ENCODE results near the gene ZBTB12. TPM values are rescaled to one million over a fixed set of nuclear protein-coding genes. Genes with fewer than 3 reads are reported as not detected.

Gene ZBTB12
- total and polyA plus RNA-seq, 9 of the 15 experiments (the other 6 are each of a cell fraction or from before 2014, with no cell fraction given): 0.03 to 12.4 (median 5.8) TPM; not detected in 1

- no peak for TF ChIP-seq CHD2 (IDR thresholded peaks at IDR 0.05; ENCODE audit: low read depth, low read length)
- TF ChIP-seq ZBTB49 (CRISPR knock-in tag; IDR thresholded peaks at IDR 0.05; ENCODE audit: borderline replicate concordance): no peak
- TF ChIP-seq TBP (optimal IDR thresholded peaks at IDR 0.05; ENCODE audit: low read depth, low read length): no peak
- peak; percentile 90; the same call in 1 of the 2 replicates for TF ChIP-seq GTF2E2 (tag; IDR thresholded peaks at IDR 0.05)
- TF ChIP-seq ZFP1 (CRISPR knock-in tag; IDR thresholded peaks at IDR 0.05): no peak
- TF ChIP-seq YBX1 (IDR thresholded peaks at IDR 0.05): no peak
- TF ChIP-seq GATAD2B (IDR thresholded peaks at IDR 0.05; ENCODE audit: borderline replicate concordance): 0 out of 2 replicates have a peak, but pooled peaks have one; percentile 80
- TF ChIP-seq ELF2 (CRISPR knock-in tag; IDR thresholded peaks at IDR 0.05): no peak
- TF ChIP-seq ZNF324 (CRISPR knock-in tag; IDR thresholded peaks at IDR 0.05): no peak
- no peak for TF ChIP-seq CCNT2 (IDR thresholded peaks at IDR 0.05; ENCODE audit: borderline replicate concordance, extremely low read depth, insufficient read length, low read depth, low read length)
- TF ChIP-seq PREB (CRISPR knock-in tag; IDR thresholded peaks at IDR 0.05): no peak
Measured at GRCh38 chr6:31896856-31897611, 4.9 kb downstream of the ZBTB12 start (continued).
